ENCODE measurements around the gene ATP6V1B1.
"Not testable (repeated sequence)": the region's sequence is repeated elsewhere in the genome, so short reads cannot be mapped to it uniquely, and the experiment has no call there.

The ATP6V1B1 gene

GRCh38 chr2:70992945-70993853, 57.5 kb downstream of the ATP6V1B1 start:
- no peak for DNase-seq

DNA sequence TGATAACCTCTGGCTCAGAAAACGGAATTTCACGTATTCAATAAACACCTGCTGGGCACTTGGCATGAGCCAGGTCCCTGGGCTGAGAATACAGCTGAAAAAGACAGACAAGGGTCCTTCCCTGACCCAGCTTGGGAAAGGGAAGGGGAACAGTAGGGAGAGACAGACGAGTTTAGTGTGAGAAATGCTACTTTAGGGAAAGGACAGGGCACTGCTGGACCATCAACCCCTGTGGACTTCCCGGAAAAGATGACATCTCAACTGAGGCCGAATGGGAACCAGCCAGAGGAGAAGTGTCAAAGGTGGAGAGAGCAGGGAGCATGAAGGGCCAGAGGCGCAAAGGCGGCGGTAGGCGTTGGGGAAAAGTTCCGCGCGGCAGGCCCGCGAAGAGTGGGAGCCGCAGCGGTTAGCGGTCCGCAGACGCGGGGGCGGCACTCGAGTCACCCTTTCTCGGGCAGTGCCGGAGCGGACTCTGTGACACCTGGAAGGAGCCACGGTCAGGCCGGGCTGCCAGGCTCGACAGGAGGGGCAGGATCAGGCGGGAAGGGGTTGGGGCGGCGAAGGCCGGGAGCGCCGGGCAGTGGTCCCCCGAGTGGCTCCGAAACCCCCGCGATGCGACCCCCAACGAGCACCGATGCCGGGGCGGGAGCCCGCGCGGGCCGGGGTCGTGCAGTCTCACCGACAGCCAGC, 58.5 kb downstream of the ATP6V1B1 start:
- peak; percentile 12 for DNase-seq

GRCh38 chr2:70994699-70995425, 59.2 kb downstream of the ATP6V1B1 start, which contains the start of gene TEX261:
Gene TEX261, minus strand, starts transcription at chr2:70994873. Its CDS starts 116 bp downstream, at chr2:70994757.
- DNase-seq: peak; percentile 86

GRCh38 chr2:70995426-70995729, 59.7 kb downstream of the ATP6V1B1 start:
- peak; percentile 59 for DNase-seq

GRCh38 chr2:70998885-70999284, 63.2 kb downstream of the ATP6V1B1 start:
- not testable (repeated sequence) for DNase-seq

GRCh38 chr2:70999362-70999761, 63.7 kb downstream of the ATP6V1B1 start:
- DNase-seq: no peak

GRCh38 chr2:70999931-71000330, 64.2 kb downstream of the ATP6V1B1 start:
- not testable (repeated sequence) for DNase-seq

GRCh38 chr2:71000780-71001591, 65.3 kb downstream of the ATP6V1B1 start:
- peak; percentile 70 for DNase-seq

DNA sequence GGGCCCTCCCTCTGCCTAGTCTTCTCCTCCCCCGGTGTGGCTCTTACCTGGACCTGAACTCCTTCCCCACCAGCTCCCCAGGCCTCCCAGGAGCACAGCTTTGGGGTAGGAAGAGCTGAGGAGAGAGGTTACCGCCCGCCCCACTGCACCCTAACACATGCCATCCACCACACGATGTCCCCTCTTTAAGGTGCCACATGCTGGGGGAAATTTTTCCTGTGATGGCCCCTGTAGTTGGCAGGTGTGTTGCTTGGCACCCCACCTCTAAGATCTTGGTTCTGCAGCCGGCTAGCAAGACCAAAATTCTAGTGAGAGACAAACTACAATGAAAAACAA, 65.9 kb downstream of the ATP6V1B1 start:
- no peak for DNase-seq

GRCh38 chr2:71001981-71002570, 66.4 kb downstream of the ATP6V1B1 start:
- DNase-seq: peak; percentile 54

DNA sequence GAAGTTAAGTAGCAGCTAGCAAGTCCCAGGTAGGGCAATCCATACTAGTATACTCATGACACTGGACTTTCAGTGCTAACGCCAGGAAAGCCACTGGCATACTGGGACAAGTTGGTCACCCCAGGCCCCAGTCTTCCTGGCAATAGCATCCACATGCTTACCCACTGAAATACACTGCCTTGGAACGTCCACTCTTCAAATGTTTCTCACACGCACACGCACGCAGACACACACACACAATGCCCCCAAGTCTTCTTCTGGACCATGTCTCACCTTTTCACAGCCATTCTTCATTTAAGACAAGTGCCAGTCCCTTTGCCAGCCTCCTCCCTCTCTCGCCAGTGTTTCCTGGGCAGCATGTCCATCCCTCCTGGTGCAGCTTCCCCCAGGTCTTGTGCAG, 67.7 kb downstream of the ATP6V1B1 start:
- no peak for DNase-seq

- no peak for DNase-seq
These were observed 68.5 kb downstream of the ATP6V1B1 start for GRCh38 chr2:71003966-71004755.

DNA sequence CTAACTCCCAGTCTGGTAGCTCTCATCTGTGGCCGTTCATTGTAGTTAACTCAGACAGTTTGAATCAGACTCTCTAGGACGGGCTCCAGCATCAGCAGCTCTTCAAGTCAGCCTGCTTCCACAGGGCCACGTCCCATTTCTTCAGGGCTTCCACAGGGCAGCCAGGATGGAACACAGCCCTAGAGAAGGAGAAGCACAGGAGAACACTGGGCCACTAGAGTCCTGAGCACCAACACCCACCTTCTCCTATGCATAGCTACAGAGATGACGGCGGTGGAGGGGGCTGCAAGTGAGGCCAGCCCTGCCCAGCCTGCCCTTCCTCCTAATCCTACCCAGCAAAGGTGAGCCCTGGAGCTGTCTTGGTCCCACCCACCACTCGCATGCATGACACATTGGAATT, 69.2 kb downstream of the ATP6V1B1 start:
- DNase-seq: no peak

DNA sequence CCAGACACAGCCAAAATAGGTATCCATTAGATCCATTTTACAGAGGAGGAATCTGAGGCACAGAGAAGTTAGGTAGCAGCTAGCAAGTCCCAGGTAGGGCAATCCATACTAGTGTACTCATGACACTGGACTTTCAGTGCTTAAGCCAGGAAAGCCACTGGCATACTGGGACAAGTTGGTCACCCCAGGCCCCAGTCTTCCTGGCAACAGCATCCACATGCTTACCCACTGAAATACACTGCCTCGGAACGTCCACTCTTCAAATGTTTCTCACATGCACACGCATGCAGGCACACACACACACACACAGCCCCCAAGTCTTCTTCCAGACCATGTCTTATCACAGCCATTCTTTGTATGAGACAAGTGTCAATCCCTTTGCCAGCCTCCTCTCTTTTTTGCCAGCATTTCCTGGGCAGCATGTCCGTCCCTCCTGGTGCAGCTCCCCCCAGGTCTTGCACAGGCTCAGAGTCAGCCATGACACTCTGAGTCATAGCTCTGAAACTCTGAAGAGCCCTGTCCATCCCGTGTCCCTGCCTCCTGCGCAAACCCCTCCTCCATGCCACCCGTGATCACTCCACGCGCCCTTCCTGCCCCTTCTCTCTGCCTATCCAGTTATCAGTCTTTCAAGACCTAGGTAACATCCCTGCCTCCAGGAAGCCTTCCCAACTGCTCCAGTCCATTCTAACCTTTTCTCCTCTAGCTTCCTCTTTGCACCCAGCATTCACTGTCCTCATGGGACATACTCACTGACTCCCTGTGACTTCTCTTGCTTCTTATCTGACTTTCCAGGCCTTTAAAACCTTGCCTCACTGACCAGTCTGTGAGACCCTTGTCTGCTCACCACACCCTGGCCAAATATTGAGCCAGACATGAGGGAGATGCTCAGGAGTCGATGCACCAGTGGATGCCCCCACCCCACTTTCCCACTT, 69.8 kb downstream of the ATP6V1B1 start:
- no peak for DNase-seq

DNA sequence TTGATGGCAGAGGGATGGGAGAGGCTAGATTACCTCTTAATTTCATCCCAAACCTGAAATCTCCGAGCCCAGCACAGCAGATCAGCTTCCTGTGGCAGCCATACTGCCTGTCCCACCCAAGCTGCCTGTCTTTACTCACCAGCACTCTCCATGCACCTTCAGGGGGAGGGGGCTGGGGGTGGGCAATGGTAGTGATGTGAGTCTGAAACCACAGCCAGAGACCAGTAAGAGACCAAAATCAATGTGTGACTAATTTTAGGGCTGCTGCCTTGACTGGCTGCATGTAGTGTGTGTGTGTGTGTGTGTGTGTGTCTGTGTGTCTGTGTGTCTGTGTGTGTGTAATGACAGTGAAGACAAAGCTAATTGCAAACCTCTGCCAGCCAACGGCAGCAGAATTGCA, 70.6 kb downstream of the ATP6V1B1 start:
- no peak for DNase-seq

DNA sequence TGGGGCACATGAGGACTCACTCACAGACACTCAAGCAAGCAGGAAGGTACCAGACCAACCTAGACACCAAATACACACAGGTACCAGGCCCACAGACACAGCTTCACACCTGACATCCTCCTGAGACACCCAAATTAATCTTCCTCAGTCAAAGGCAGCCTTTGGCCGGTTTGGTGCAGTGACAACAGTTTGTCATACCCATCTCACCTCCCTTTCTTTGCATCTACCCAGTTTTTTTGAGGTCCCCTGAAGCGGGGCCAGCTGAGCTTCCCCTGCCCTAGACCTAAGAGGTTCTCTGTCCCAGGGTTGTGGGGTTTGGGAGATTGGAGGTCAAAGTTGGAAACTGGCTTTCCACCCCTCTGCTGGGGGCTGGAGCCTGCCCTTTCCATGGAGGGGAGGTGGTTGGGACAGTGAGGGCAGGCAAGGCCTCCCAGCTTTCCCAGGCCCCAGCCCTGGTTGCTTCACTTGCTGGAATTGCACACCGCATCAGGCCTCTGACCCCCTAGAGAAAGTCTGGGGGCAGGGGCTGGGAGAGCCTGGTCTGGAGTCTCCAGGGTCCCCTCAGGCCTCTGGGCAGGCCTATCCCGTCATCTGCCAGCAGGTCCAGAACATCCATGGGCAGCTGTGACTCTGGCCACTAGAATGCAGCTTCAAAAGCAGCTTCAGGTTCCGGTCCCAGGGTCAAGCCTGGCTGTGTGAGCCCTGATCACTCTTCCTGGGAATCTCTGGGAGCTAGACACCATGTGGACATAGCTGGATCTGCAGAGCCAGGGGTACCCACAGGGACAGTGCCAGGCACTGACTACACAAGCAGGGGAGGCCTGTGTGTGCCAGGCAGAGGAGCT, 71.5 kb downstream of the ATP6V1B1 start:
- no peak for DNase-seq

- no peak for DNase-seq
These were observed 72.6 kb downstream of the ATP6V1B1 start for GRCh38 chr2:71008342-71008741.

DNA sequence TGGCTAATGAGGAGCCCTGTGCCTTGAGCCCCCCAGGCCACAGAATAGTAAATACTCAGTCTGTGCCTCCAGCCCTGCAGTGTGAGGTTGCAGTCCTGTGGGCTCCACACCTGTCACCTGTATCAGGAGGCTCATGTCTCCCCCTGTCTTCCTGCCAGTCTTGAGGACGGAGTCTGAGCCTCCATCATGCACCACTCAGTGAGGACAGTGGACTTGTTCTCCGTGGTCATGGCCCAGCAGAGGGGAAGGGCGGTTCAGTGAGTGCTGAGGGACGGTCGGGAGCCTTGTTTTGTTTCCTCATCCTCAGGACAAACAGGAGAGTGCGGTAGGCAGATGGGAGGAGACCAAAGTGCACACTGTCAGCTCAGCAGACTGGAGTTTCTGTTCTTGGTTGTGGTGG, 76.1 kb downstream of the ATP6V1B1 start:
- DNase-seq: not testable (repeated sequence)
